Measurements from ENCODE around the gene GHR. TPM values are rescaled to one million over a fixed set of nuclear protein-coding genes. Genes with fewer than 3 reads are reported as not detected.
A peak's percentile ranks its signal among the peaks of the same experiment; 100 is the strongest.

GHR gene
- total and polyA plus RNA-seq, 2 of the 8 experiments (the other 6 are each of a cell fraction or from before 2014, with no cell fraction given): 0.15 to 0.19 TPM

GRCh38 chr5:42718591-42718990 is 295.4 kb downstream of the GHR start:
- Histone ChIP-seq H3K79me2 (ENCODE audit: control insufficient read depth in 1 of 2, insufficient read depth in 2 of 2, low read length in 2 of 2) (no peaks in the 10 kb centered on the region), H3K56ac (replicated peaks; ENCODE audit: insufficient read length, low read depth, low read length) (no peak overlapping the region), H2AFZ (ENCODE audit: low read length) (peak overlapping the region; percentile 68; the same call in 1 of the 2 replicates), H3K18ac (ENCODE audit: extremely low read depth, low read length) (no peak overlapping the region), H2BK120ac (replicated peaks; ENCODE audit: low read depth, low read length) (no peak overlapping the region), H3K4ac (replicated peaks; ENCODE audit: insufficient read length, low read depth, low read length) (no peak overlapping the region), H4K5ac (ENCODE audit: insufficient read length, low read depth, low read length) (no peak overlapping the region), H3K27ac (ENCODE audit: low read depth, low read length) (no peak overlapping the region), H3K23ac (ENCODE audit: insufficient read length) (no peak overlapping the region), H4K20me1 (replicated peaks in 1 of 2; ENCODE audit: control insufficient read depth in 1 of 2, insufficient read depth in 2 of 2, low read length in 2 of 2) (no peaks in the 10 kb centered on the region), H4K91ac (replicated peaks; ENCODE audit: insufficient read length, low read length) (no peak overlapping the region), H3K4me3 (ENCODE audit: extremely low read depth in 1 of 4, insufficient read depth in 2 of 4, low read depth in 3 of 4, low read length in 4 of 4) (no peak overlapping the region), H4K8ac (ENCODE audit: extremely low read depth, insufficient read depth, low read length) (no peak overlapping the region), H3K36me3 (ENCODE audit: control insufficient read depth in 2 of 4, insufficient read depth in 4 of 4, low read length in 3 of 4) (no peaks in the 10 kb centered on the region), H3K4me1 (replicated peaks in 1 of 4; ENCODE audit: control insufficient read depth in 3 of 4, insufficient read depth in 4 of 4, low read length in 3 of 4) (no peaks in the 10 kb centered on the region), H2AK5ac (ENCODE audit: low read depth, low read length) (no peak overlapping the region), H2BK15ac (ENCODE audit: low read length) (no peak overlapping the region), H3K9me3 (ENCODE audit: insufficient read depth in 2 of 2, low read depth in 1 of 2, low read length in 1 of 2) (no peaks in the 10 kb centered on the region), H2BK12ac (ENCODE audit: low read depth, low read length) (no peak overlapping the region), H3K9ac (replicated peaks in 1 of 4; ENCODE audit: extremely low read depth in 1 of 4, low read depth in 3 of 4, low read length in 3 of 4) (no peak overlapping the region), H3K23me2 (ENCODE audit: low read depth, low read length) (no peaks in the 10 kb centered on the region), H2BK5ac (ENCODE audit: low read depth, low read length) (no peak overlapping the region), H3K27me3 (replicated peaks in 1 of 4; ENCODE audit: control insufficient read depth in 3 of 4, extremely low read depth in 1 of 4, insufficient read depth in 3 of 4, low read length in 3 of 4) (no peaks in the 10 kb centered on the region), H2BK20ac (ENCODE audit: low read length) (no peak overlapping the region), H3K4me2 (ENCODE audit: insufficient read depth in 1 of 2, low read depth in 2 of 2, low read length in 2 of 2) (no peak overlapping the region), H3K79me1 (ENCODE audit: low read depth, low read length) (no peaks in the 10 kb centered on the region), H3K14ac (ENCODE audit: insufficient read length) (no peak overlapping the region)
- CTCF ChIA-PET (ENCODE audit: partially characterized antibody): interaction anchor here (1.1 to 2.3 kb wide), 2 partner anchors 10 to 26 kb away, joined by 3 to 9 read pairs; no protein-coding TSS in a partner anchor
- TF ChIP-seq FOSL1 (IDR thresholded peaks at IDR 0.05; ENCODE audit: insufficient read depth, low read depth, low read length): no peak
- no peak for TF ChIP-seq CHD2 (IDR thresholded peaks at IDR 0.05; ENCODE audit: low read length)
- TF ChIP-seq RXRA (IDR thresholded peaks at IDR 0.05; ENCODE audit: insufficient read depth, low read depth, low read length): no peak
- no peak for TF ChIP-seq SUZ12 (IDR thresholded peaks at IDR 0.05; ENCODE audit: low read length)
- TF ChIP-seq TBP (IDR thresholded peaks at IDR 0.05; ENCODE audit: low read depth, low read length): no peak
- TF ChIP-seq ASH2L (IDR thresholded peaks at IDR 0.05; ENCODE audit: low read length): no peak
- TF ChIP-seq, protein P1, sequence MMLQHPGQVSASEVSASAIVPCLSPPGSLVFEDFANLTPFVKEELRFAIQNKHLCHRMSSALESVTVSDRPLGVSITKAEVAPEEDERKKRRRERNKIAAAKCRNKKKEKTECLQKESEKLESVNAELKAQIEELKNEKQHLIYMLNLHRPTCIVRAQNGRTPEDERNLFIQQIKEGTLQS (IDR thresholded peaks at IDR 0.05; ENCODE audit: insufficient read depth, low read depth, low read length): no peak
- no peak for TF ChIP-seq PHF8 (conservative IDR thresholded peaks at IDR 0.05; ENCODE audit: low read depth, low read length)
- TF ChIP-seq EZH2 (IDR thresholded peaks at IDR 0.05; ENCODE audit: low read depth, low read length, severe bottlenecking): no peak
- TF ChIP-seq, protein P2, sequence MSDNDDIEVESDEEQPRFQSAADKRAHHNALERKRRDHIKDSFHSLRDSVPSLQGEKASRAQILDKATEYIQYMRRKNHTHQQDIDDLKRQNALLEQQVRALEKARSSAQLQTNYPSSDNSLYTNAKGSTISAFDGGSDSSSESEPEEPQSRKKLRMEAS (IDR thresholded peaks at IDR 0.05): no peak
- no peak for TF ChIP-seq CHD1 (IDR thresholded peaks at IDR 0.05; ENCODE audit: low read depth, low read length)
- TF ChIP-seq RNF2 (IDR thresholded peaks at IDR 0.05; ENCODE audit: borderline replicate concordance, low read depth, low read length, missing control alignments, poor library complexity, severe bottlenecking): no peak
- no peak for TF ChIP-seq JUND (IDR thresholded peaks at IDR 0.05; ENCODE audit: low read length)
- DNase-seq (ENCODE audit: low read depth in 1 of 2, low spot score in 2 of 2): no peak
- no peak for FAIRE-seq
- 88% methylated on average over 4 of the region's 4 CpGs; no CpG with 5 or more reads in 1 of the 2 experiments for WGBS, 2 experiments (ENCODE audit: extremely low coverage in 1 of 2, insufficient coverage in 1 of 2, insufficient read length in 1 of 2, insufficient replicate concordance in 2 of 2, low coverage in 1 of 2, low lambda C conversion rate in 2 of 2, missing lambda C conversion rate in 1 of 2)
- POLR2A ChIA-PET (ENCODE audit: partially characterized antibody): no interaction called here

Data from H1 (cell line).